Measurements from ENCODE around the gene GJC2.
"Not testable (repeated sequence)": the region's sequence is repeated elsewhere in the genome, so short reads cannot be mapped to it uniquely, and the experiment has no call there.

Gene GJC2

GRCh38 chr1:228173528-228174481 lies 24.1 kb downstream of the GJC2 start:
- DNase-seq (ENCODE audit: low read depth) = not testable (repeated sequence)

GRCh38 chr1:228174482-228175315 lies 25.0 kb downstream of the GJC2 start:
- DNase-seq (ENCODE audit: low read depth) = no peak

- no peak for DNase-seq (ENCODE audit: low read depth)
Observed at GRCh38 chr1:228175316-228176023, 25.7 kb downstream of the GJC2 start.

GRCh38 chr1:228176024-228176395 lies 26.3 kb downstream of the GJC2 start:
- no peak for DNase-seq (ENCODE audit: low read depth)

- DNase-seq (ENCODE audit: low read depth) = no peak
Observed at GRCh38 chr1:228176461-228177182, 26.9 kb downstream of the GJC2 start.

GRCh38 chr1:228177183-228177475 lies 27.4 kb downstream of the GJC2 start:
- DNase-seq (ENCODE audit: low read depth) = no peak

GRCh38 chr1:228177721-228178710 lies 28.3 kb downstream of the GJC2 start:
- no peak for DNase-seq (ENCODE audit: low read depth)

- no peak for DNase-seq (ENCODE audit: low read depth)
Observed at GRCh38 chr1:228178737-228179684, 29.3 kb downstream of the GJC2 start.

GRCh38 chr1:228180271-228180958 lies 30.7 kb downstream of the GJC2 start:
- no peak for DNase-seq (ENCODE audit: low read depth)

GRCh38 chr1:228180959-228181644 lies 31.4 kb downstream of the GJC2 start:
- no peak for DNase-seq (ENCODE audit: low read depth)

GRCh38 chr1:228181645-228182034 lies 31.9 kb downstream of the GJC2 start:
- DNase-seq (ENCODE audit: low read depth) = no peak

GRCh38 chr1:228182296-228183030 lies 32.7 kb downstream of the GJC2 start:
- DNase-seq (ENCODE audit: low read depth) = no peak

- no peak for DNase-seq (ENCODE audit: low read depth)
Observed at GRCh38 chr1:228184152-228184551, 34.4 kb downstream of the GJC2 start.

GRCh38 chr1:228185641-228185965 lies 35.9 kb downstream of the GJC2 start:
- DNase-seq (ENCODE audit: low read depth) = no peak

- not testable (repeated sequence) for DNase-seq (ENCODE audit: low read depth)
Observed at GRCh38 chr1:228188249-228188648, 38.5 kb downstream of the GJC2 start.

GRCh38 chr1:228190182-228190581 lies 40.5 kb downstream of the GJC2 start:
- DNase-seq (ENCODE audit: low read depth) = no peak

GRCh38 chr1:228190778-228191177 lies 41.0 kb downstream of the GJC2 start:
- no peak for DNase-seq (ENCODE audit: low read depth)

- no peak for DNase-seq (ENCODE audit: low read depth)
Observed at GRCh38 chr1:228194436-228194835, 44.7 kb downstream of the GJC2 start.
